ENCODE measurements around the gene SUPT20HL1.
"Not testable (repeated sequence)": the region's sequence is repeated elsewhere in the genome, so short reads cannot be mapped to it uniquely, and the experiment has no call there.

The SUPT20HL1 gene

GRCh38 chrX:24363432-24364181, 3.2 kb downstream of the SUPT20HL1 start:
- DNase-seq = not testable (repeated sequence)

GRCh38 chrX:24364326-24364725, 3.9 kb downstream of the SUPT20HL1 start:
- no peak for DNase-seq

GRCh38 chrX:24364851-24365538, 4.6 kb downstream of the SUPT20HL1 start:
- no peak for DNase-seq

GRCh38 chrX:24366762-24367400, 6.4 kb downstream of the SUPT20HL1 start:
- DNase-seq = not testable (repeated sequence)

- no peak for DNase-seq
Measured at GRCh38 chrX:24369816-24370215, 9.4 kb downstream of the SUPT20HL1 start.

- peak; percentile 40 to 62 (median 56) for DNase-seq
Measured at GRCh38 chrX:24371391-24371972, 11.0 kb downstream of the SUPT20HL1 start.

- no peak for DNase-seq
Measured at GRCh38 chrX:24372021-24372763, 11.8 kb downstream of the SUPT20HL1 start.

- no peak for DNase-seq
Measured at GRCh38 chrX:24375600-24376131, 15.2 kb downstream of the SUPT20HL1 start.

GRCh38 chrX:24376403-24376802, 16.0 kb downstream of the SUPT20HL1 start:
- no peak for DNase-seq

- no peak for DNase-seq
Measured at GRCh38 chrX:24377195-24377594, 16.8 kb downstream of the SUPT20HL1 start.

- no peak for DNase-seq
Measured at GRCh38 chrX:24377911-24378468, 17.6 kb downstream of the SUPT20HL1 start.

GRCh38 chrX:24378706-24379105, 18.3 kb downstream of the SUPT20HL1 start:
- DNase-seq = no peak

- no peak for DNase-seq
Measured at GRCh38 chrX:24380262-24381187, 20.1 kb downstream of the SUPT20HL1 start.

- DNase-seq = not testable (repeated sequence)
Measured at GRCh38 chrX:24382315-24382714, 21.9 kb downstream of the SUPT20HL1 start.

- DNase-seq = no peak
Measured at GRCh38 chrX:24387724-24388123, 27.3 kb downstream of the SUPT20HL1 start.

- no peak for DNase-seq
Measured at GRCh38 chrX:24391389-24391788, 30.9 kb downstream of the SUPT20HL1 start.

GRCh38 chrX:24391843-24392242, 31.4 kb downstream of the SUPT20HL1 start:
- DNase-seq = no peak

- DNase-seq = no peak
Measured at GRCh38 chrX:24392709-24393108, 32.3 kb downstream of the SUPT20HL1 start.

GRCh38 chrX:24395775-24396174, 35.3 kb downstream of the SUPT20HL1 start:
- DNase-seq = peak; percentile 71 to 81 (median 78)

- no peak for DNase-seq
Measured at GRCh38 chrX:24396236-24396930, 35.9 kb downstream of the SUPT20HL1 start.
